Fibroblast of upper back skin (primary cell): ENCODE measurements around the gene GNAQ.
A peak's percentile ranks its signal among the peaks of the same experiment; 100 is the strongest.

Experiments
- DNase-seq: peaks from one replicate; pipeline ENCODE4 v3.0.0-alpha.2; 2013

The GNAQ gene

GRCh38 chr9:77966718-77967117 lies 64.9 kb downstream of the GNAQ start:
- no peak for DNase-seq

GRCh38 chr9:77965445-77966123 lies 66.0 kb downstream of the GNAQ start:
- DNase-seq: no peak

- DNase-seq: no peak
These were observed 67.4 kb downstream of the GNAQ start for GRCh38 chr9:77964258-77964657.

GRCh38 chr9:77961541-77961940 lies 70.1 kb downstream of the GNAQ start:
- peak; percentile 70 for DNase-seq

GRCh38 chr9:77960356-77961153 lies 71.1 kb downstream of the GNAQ start:
- DNase-seq: peak; percentile 37

- no peak for DNase-seq
These were observed 71.8 kb downstream of the GNAQ start for GRCh38 chr9:77959803-77960202.

GRCh38 chr9:77957652-77958051 lies 74.0 kb downstream of the GNAQ start:
- no peak for DNase-seq

- DNase-seq: no peak
These were observed 75.1 kb downstream of the GNAQ start for GRCh38 chr9:77956555-77956954.

GRCh38 chr9:77954666-77955015 lies 77.0 kb downstream of the GNAQ start:
- peak; percentile 42 for DNase-seq

GRCh38 chr9:77954013-77954665 lies 77.5 kb downstream of the GNAQ start:
- no peak for DNase-seq

- peak; percentile 32 for DNase-seq
These were observed 78.0 kb downstream of the GNAQ start for GRCh38 chr9:77953590-77953989.

GRCh38 chr9:77952635-77953328 lies 78.8 kb downstream of the GNAQ start:
- peak; percentile 35 for DNase-seq

GRCh38 chr9:77951369-77951768 lies 80.2 kb downstream of the GNAQ start:
- no peak for DNase-seq

GRCh38 chr9:77949751-77950436 lies 81.7 kb downstream of the GNAQ start:
- DNase-seq: no peak

- DNase-seq: no peak
These were observed 84.0 kb downstream of the GNAQ start for GRCh38 chr9:77947651-77948050.

GRCh38 chr9:77946969-77947620 lies 84.5 kb downstream of the GNAQ start:
- no peak for DNase-seq

GRCh38 chr9:77946296-77946695 lies 85.3 kb downstream of the GNAQ start:
- DNase-seq: no peak

GRCh38 chr9:77945798-77946197 lies 85.8 kb downstream of the GNAQ start:
- no peak for DNase-seq

- DNase-seq: no peak
These were observed 86.9 kb downstream of the GNAQ start for GRCh38 chr9:77944556-77945243.

GRCh38 chr9:77943057-77943456 lies 88.6 kb downstream of the GNAQ start:
- DNase-seq: no peak

- no peak for DNase-seq
These were observed 92.4 kb downstream of the GNAQ start for GRCh38 chr9:77939149-77939668.
